Kidney epithelial cell (primary cell): ENCODE data around the gene BRWD1. TPM values are rescaled to one million over a fixed set of nuclear protein-coding genes. Genes with fewer than 3 reads are reported as not detected.

Experiments used
- DNase-seq: peaks from one replicate; pipeline ENCODE4 v3.0.0-alpha.2; 2010; ENCODE audit warnings: low read depth
- H3K27me3 ChIP-seq: 2 replicates; pipeline ENCODE4 v1.6.0; 2011; ENCODE audit warnings: low read length; ENCODE audit not compliant: control insufficient read depth, insufficient read depth
- H3K36me3 ChIP-seq: 2 replicates; pipeline ENCODE4 v1.5.1; 2011; ENCODE audit warnings: low read length; ENCODE audit not compliant: control insufficient read depth, insufficient read depth
- H3K4me3 ChIP-seq: 2 replicates; pipeline ENCODE4 v1.5.1; 2011; ENCODE audit warnings: low read depth, mild to moderate bottlenecking, control low read depth, low read length
- total RNA-seq: library from RNA; depleted of rRNA; stranded (reverse); fragments of >200 nt; gene quantifications from 2 replicates; pipeline ENCODE4 v1.2.3, GENCODE V29; 2015
- TF ChIP-seq, protein P1 (sequence below): IDR thresholded peaks from 2 replicates; pipeline ENCODE4 v1.5.1; 2011; ENCODE audit warnings: mild to moderate bottlenecking, moderate library complexity, low read length, control low read depth, inconsistent platforms; ENCODE audit not compliant: insufficient read depth, poor library complexity, severe bottlenecking

Gene BRWD1
- total RNA-seq, 1 donor from 2014 or later = 26.3 TPM

DNA sequence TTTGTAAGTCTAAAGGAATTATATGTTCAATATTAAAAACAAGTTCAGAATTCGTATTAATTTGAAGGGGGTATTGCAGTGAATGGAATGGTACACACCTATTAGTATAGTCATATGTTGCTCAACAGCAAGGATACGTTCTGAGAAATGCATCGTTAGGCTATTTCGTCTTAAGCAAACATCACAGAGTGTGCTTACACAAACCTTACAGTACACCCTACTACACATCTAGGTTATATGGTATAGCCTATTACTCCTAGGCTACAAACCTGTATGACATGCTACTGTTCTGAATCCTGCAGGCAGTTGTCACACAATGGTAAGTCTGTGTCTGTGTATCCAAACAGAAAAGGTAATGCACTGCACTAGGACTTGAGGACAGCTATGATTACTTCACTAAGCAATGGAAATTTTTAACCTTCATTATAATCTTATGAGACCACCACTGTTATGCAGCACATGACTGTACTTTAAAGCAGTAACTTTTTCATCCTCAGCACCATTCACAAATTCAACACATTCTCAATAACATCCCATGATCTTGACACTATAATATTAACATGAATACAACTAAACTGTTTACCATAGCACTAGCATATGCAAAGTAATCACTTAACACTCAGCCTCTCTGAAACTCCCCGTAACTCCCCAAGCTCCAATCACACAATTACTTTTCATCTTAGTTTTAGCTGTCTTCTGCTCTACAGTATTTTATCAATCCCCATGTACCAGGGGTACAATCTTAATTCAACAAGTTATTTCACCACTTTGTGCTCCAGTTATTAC is 115.8 kb downstream of the BRWD1 start:
- H3K36me3 ChIP-seq = peaks cover 1% of the 10 kb centered on the region
- TF ChIP-seq, protein P1, sequence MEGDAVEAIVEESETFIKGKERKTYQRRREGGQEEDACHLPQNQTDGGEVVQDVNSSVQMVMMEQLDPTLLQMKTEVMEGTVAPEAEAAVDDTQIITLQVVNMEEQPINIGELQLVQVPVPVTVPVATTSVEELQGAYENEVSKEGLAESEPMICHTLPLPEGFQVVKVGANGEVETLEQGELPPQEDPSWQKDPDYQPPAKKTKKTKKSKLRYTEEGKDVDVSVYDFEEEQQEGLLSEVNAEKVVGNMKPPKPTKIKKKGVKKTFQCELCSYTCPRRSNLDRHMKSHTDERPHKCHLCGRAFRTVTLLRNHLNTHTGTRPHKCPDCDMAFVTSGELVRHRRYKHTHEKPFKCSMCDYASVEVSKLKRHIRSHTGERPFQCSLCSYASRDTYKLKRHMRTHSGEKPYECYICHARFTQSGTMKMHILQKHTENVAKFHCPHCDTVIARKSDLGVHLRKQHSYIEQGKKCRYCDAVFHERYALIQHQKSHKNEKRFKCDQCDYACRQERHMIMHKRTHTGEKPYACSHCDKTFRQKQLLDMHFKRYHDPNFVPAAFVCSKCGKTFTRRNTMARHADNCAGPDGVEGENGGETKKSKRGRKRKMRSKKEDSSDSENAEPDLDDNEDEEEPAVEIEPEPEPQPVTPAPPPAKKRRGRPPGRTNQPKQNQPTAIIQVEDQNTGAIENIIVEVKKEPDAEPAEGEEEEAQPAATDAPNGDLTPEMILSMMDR = no peak
- H3K27me3 ChIP-seq = no peaks in the 10 kb centered on the region
- H3K4me3 ChIP-seq = no peak overlapping the region
- no peak for DNase-seq

DNA sequence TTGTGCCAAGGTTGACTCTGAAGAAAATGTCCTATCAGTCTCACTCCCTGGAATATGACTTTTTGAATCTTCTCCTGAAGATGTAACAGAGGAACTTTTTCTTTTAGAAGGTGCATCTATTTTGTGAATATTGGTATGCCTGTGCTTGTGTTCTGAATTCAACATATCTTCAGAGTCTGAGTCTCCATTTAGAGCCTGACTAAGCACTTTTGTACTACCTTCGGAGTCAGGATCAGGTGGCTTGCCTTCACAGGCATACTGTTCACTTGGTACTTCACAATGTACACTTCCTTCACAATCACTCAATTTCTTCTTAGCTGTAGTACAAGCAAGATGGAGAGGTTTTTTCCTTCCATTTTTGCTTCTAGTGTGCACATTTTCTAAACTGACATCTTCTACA is 116.6 kb downstream of the BRWD1 start:
- H3K27me3 ChIP-seq = no peaks in the 10 kb centered on the region
- TF ChIP-seq, protein P1 = no peak
- H3K4me3 ChIP-seq = no peak overlapping the region
- H3K36me3 ChIP-seq = peaks cover 1% of the 10 kb centered on the region
- no peak for DNase-seq

DNA sequence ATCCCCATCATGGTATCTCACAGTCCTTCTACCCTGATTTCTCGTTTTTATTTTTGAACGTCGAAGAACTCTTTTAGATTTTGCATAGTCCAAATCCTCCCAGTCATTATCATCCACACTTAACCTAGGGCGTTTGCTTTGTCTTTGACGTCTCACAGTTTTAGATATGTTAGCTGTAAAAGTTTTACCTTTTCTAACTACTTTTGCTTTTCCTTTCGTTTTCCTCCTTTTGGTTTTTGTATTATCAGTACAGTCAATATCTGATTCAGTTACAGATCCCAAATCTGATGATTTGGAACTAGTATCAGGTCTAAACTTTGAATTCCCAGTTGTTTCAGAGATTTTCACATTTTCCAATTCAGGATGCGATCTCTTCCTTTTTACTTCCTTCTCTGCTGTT is 117.1 kb downstream of the BRWD1 start:
- H3K27me3 ChIP-seq = no peaks in the 10 kb centered on the region
- TF ChIP-seq, protein P1 = no peak
- no peak overlapping the region for H3K4me3 ChIP-seq
- peaks cover 1% of the 10 kb centered on the region for H3K36me3 ChIP-seq
- no peak for DNase-seq

DNA sequence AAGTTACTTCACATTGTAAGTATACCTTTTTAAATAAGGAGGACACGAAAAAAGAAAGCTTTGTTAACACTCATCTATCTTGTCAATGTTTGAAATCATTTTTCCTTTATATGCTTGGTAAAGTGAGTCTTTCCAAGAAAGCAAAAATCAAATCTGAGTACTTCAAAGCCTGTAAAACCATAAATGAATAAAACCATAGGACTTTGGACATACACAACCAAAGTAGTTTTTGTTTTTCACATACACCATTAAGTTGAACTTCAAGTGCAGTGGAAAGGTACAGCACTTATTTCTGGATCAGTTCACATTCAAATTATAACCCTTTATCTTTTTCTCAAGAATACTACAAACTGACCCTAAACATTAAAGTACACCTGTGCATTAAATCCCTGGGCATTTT is 120.1 kb downstream of the BRWD1 start:
- no peaks in the 10 kb centered on the region for H3K27me3 ChIP-seq
- TF ChIP-seq, protein P1 = no peak
- no peak for DNase-seq
- H3K4me3 ChIP-seq = no peak overlapping the region
- H3K36me3 ChIP-seq = no peaks in the 10 kb centered on the region

DNA sequence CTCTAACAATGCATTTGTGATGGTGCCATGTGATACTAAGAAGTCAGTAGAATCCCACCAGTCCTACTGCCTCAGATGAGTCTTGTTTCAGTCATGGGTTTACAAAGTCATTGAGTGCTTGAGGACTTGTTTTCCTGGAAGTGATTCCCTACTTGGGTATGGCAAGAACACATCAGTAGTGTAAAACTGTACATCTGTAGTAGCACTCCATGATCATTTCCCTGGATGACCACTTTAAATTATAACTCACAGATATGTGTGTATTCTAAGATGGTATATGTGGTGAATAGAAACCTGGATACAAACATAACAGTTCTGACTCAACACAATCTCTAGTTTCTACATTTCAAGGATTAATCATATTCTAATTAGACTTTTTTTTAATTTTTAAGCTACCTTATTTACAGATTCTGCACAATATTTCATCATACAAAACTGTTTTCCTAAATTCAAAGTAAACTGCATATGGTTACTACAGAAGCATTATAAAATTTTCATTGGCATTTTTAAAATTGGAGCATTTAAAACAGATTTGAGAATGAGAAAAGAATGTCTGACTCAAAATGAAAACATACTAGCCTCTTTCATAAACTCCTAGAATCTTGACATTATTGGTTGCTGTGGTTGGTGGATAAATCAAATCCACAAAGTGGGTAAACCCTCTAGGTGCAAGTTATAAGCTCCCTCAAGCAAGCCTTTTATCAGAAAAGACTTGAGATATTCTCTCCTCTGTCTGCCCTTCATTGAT is 123.4 kb downstream of the BRWD1 start:
- no peaks in the 10 kb centered on the region for H3K36me3 ChIP-seq
- DNase-seq = no peak

More for the DNA sequence above, 123.4 kb downstream of the BRWD1 start:
- Histone ChIP-seq H3K27me3 (no peaks in the 10 kb centered on the region), H3K4me3 (no peak overlapping the region)
- TF ChIP-seq, protein P1 = no peak
